ENCODE data around the gene TGM5.
"Not testable (repeated sequence)": the region's sequence is repeated elsewhere in the genome, so short reads cannot be mapped to it uniquely, and the experiment has no call there.

TGM5 gene, protein sequence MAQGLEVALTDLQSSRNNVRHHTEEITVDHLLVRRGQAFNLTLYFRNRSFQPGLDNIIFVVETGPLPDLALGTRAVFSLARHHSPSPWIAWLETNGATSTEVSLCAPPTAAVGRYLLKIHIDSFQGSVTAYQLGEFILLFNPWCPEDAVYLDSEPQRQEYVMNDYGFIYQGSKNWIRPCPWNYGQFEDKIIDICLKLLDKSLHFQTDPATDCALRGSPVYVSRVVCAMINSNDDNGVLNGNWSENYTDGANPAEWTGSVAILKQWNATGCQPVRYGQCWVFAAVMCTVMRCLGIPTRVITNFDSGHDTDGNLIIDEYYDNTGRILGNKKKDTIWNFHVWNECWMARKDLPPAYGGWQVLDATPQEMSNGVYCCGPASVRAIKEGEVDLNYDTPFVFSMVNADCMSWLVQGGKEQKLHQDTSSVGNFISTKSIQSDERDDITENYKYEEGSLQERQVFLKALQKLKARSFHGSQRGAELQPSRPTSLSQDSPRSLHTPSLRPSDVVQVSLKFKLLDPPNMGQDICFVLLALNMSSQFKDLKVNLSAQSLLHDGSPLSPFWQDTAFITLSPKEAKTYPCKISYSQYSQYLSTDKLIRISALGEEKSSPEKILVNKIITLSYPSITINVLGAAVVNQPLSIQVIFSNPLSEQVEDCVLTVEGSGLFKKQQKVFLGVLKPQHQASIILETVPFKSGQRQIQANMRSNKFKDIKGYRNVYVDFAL

DNA sequence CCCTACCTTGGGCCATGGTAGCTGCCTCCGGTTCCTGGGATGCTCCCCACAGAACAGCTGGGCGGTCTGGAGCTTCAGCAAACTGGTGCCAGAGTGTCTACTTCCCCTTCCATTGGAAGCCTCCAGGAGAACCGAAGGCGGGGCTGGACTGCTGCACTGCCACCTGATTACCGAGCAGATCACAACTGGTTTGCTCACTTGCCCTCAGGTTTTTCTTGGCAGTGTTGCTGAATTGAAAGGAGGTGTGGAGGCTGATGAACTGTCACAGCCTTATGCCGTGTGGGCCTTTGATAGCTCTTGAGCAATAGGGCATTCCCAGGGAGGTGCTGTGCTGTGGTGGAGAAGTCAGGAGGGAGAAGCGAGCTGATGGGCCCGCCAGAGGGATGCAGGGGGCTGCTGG, at the start of gene TGM5:
TGM5 (minus strand) TSS at position 95 of the 400 bp plus-strand sequence; CDS start at position 16, 79 bp downstream.
- DNase-seq (ENCODE audit: low read depth), result no peak

DNA sequence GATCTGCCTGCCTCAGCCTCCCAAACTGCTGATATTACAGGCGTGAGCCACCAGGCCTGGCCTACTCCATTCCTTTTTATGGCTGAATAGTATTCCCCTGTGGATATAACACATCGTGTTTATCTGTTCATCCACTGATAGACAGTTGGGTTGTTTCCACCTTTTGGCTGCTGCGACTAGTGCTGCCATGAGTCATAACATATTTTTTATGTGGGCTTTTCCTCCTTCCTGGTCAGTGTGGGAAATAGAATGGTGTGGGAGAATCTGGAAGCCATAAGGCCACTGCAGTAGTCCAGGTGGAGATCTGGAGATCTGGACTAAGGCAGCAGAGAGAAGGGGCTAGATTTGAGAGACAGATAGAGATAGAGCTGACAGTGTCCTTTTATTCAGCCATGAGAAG, 47.4 kb upstream of the TGM5 start:
- no peak for DNase-seq (ENCODE audit: low read depth)

DNA sequence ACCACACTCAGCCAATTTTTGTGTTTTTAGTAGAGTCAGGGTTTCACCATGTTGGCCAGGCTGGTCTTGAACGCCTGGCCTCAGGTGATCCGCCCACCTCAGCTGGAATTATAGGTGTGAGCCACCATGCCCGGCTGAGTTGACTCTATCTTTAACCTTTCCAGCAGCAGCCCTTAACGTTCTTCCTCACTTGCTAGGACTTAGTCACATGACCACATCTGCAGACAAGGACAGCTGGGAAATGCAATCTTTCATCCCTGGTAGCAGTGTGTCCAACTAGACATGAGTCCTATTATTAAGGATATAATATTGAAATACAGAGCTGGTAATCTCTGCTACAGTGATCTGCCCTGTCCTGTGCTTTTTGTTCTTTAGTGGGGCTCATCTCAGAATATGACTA, 45.6 kb upstream of the TGM5 start:
- no peak for DNase-seq (ENCODE audit: low read depth)

DNA sequence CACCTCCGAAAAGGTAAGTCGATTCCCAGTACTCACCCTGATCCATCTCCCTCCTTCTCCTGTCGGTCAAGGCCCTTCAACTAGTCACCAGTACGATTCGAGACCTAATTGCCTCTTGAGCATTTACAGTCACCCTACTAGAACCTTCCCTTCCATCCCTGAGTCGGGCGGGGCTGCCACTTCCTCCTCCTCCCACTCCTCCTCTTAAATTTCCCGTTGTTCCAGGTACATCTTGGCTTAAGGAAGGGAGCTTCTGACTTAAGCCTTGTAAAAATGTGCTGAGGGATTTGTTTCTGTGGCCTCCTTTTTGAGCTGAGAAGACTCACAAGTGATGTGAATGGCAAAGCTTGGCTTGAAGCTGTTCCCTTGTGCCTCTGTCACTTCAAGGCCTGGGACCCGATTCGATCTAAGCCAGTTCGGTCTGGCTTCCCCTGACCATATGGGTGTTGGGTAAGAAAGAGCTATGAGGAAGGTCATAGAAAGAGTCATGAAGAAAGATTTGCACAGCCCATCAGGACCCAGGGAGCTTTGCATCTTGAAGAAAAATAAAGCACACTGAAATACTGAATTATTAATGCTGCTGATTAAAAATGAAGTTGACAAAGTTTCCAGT, 35.6 kb upstream of the TGM5 start, which contains the start of gene TGM7:
TGM7 (minus strand) TSS at position 51 of the 613 bp plus-strand sequence.
- DNase-seq (ENCODE audit: low read depth), result no peak

DNA sequence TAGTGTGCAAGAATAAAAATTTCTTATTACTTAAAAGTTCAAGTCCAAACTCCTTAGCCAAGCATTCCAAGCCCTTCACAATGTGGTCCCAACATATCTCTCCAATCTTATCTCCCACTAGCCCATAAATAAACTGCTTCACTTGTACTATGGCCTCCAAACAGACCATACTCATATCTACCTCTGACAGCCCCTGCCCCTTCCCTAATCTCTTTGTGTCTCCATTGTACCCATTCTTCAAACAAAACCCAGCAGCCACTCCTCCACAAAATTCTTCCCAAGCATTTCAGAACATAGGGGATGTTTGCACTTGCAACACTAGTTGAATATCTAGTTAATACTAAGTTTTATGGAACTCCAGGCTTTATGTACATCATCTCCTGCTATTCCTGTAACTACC, 33.2 kb upstream of the TGM5 start:
- no peak for DNase-seq (ENCODE audit: low read depth)

DNA sequence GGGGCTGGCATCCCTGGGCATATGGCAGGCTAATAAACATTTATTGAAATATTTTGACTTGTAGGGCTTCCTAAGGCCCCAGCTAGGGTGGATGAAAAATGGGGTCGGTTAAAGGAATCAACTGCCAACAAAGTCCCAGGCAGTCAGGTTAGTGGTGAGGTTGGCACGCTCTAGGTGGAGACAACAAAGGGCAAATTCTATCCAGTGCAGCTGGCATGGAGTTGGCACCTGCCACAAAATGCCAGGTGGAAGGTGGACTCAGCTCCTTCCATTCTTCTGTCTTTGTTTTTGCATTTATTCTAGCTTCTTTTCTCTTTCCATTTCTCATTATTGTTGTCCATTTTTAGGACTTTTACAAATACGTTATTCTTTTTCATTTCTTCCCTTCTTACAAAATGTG, 32.7 kb upstream of the TGM5 start:
- DNase-seq (ENCODE audit: low read depth), result no peak

DNA sequence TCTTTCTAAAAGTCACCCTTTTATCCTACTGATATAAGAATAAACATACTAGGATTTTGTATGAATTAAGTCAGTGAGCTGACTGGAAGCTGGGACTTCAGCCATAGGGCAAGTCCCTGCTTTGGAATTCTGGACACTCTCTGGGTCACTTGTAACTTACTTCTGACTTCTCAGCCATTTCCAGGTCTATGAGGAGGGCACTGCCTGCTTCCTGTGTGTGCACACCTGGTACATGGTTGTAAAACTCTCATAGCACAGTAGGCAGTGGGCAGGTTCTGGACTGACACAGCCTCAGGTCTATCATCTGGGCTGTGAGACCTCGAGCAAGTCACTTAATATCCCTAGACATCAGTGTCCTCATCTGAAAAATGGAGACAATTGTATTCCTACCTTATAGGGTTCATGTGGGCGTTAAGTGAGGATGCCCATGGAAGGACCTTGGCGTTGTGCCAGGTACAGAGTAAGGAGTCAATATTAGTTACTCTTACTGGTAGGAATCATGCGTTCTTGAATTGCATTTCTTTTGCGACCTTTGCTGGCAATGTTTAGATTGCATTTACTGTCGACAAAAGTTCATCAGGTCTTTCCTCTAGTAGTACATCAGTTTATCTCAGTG, 27.5 kb upstream of the TGM5 start:
- DNase-seq (ENCODE audit: low read depth), result no peak

DNA sequence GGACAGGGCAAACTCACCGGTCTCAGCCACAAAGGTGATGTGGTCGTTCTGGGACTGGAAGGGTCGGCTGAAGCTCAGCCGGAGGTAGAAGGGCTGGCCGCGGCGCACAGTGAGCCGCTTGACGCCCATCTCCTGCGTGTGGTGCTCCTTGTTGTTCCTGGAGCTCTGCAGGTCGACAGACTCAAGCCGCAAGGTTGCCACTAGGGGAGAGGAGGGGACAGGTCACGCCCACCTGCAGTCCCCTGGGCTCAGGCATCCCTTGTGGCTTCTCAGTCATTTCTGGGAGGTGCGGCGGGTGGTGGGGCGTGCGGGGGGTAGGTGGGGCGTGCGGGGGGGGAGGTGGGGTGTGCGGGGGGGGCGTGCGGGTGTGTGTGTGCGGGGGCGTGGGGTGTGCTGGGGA, 26.7 kb upstream of the TGM5 start:
- no peak for DNase-seq (ENCODE audit: low read depth)

DNA sequence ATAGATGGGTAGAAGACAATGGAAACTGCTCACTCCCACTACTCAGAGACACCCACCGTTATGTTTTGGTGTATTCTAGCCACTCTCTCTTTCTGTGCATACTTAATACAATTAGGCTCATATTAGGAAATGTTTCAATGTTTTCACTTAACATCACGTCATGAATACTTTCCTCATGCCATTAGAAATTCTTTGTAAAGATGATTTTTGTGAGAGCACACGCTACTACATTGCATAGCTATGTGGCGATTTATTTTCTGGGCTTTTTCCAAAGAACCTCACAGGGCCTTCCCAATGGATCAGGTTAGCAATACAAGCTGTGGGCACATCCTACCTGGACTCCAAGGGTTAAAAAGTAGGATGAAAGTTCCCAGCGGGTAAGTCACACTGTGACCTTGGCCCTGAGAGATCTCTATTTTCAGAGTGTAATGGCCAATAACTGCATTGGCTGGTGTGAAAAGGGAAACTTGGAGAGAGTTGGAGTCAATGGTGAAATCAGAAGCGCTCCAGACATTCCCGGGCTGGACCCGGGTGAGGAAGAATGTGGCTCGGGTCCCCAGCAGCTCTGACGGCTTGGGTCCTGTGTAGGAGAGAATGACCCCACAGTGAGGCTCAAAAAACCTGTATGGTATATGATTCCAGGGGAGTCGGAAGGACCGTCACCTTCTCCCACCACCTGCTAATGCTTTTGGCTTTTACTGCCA, 25.8 kb upstream of the TGM5 start:
- DNase-seq (ENCODE audit: low read depth), result no peak

DNA sequence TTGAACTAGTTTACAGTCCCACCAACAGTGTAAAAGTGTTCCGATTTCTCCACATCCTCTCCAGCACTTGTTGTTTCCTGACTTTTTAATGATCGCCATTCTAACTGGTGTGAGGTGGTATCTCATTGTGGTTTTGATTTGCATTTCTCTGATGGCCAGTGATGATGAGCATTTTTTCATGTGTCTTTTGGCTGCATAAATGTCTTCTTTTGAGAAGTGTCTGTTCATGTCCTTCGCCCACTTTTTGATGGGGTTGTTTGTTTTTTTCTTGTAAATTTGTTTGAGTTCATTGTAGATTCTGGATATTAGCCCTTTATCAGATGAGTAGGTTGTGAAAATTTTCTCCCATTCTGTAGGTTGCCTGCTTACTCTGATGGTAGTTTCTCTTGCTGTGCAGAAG, 22.9 kb upstream of the TGM5 start:
- DNase-seq (ENCODE audit: low read depth), result not testable (repeated sequence)

DNA sequence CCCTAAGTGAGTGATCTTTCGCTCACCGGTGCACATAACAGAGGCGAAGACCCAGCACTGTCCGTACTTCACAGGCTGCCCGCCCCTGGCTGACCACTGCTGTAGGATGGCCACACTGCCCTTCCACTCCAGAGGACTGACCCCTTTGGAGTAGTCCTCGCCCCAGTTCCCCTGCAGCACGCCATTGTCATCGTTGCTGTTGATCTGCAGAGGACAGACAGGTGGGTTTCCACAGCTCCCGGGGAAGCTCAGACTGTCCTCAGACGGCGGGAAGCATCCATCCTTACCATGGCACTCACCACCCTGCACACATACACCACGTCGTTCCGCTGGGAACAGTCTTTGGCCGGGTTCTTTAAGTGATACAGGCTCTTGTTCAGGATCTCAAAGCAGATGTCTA, 20.5 kb upstream of the TGM5 start:
- DNase-seq (ENCODE audit: low read depth), result no peak

DNA sequence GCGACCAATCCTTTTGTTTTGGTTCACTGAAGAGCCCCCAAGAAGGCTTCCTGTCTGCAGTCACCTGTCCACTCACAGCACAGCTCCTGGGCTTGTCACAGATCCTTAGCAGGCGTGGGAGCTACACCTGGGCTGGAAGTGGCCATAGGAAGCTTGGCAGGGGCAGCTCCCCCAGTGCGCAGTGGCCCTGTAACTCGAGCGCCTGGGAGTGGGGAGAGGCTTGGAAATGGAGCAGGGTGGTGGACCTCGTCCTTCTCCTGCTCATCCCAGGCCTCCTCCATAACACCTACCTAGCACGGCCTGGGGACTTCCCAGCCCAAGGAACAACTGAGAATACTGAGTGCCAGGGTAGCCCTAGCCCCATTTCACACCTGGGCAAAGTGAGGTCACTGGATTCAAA, 19.3 kb upstream of the TGM5 start:
- DNase-seq (ENCODE audit: low read depth), result no peak

DNA sequence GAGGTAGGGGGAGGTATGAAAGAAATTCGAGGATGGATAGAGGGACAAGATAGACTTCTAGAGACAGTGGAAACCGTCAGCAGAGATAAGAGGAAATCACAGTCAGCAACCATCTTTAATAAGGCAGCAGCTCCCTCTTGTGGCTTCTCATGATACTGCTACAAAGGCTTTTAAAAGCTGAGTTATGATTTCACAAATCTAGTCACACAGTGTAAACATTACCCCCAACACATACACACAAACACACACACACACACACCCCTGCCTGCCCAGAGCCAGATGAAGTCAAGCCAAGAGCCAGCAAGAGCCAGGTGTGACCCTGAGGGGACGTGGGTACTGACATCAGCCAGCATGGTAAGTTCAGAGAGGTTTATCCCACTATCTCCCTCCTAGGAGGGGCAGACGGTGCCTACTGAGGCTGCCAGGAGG, 18.9 kb upstream of the TGM5 start:
- DNase-seq (ENCODE audit: low read depth), result peak; percentile 26

DNA sequence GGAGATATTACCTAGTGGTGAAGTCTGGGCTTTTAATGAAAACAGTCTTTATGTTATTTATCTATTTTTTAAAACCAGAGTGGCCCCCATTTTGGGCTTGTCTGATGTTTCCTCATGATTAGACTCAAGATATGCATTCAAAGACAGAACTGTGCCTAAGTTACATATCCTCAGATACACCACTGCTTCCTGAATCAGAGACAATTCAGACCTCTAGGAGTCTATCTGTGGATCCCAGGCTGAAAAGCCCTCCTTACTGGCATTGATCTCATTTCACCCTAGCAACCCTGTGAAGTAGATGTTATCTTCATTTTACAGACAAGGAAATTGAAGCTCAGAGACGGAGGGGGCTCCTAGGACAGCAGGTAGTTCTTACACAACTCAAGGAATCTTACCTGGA, 16.8 kb upstream of the TGM5 start:
- no peak for DNase-seq (ENCODE audit: low read depth)

DNA sequence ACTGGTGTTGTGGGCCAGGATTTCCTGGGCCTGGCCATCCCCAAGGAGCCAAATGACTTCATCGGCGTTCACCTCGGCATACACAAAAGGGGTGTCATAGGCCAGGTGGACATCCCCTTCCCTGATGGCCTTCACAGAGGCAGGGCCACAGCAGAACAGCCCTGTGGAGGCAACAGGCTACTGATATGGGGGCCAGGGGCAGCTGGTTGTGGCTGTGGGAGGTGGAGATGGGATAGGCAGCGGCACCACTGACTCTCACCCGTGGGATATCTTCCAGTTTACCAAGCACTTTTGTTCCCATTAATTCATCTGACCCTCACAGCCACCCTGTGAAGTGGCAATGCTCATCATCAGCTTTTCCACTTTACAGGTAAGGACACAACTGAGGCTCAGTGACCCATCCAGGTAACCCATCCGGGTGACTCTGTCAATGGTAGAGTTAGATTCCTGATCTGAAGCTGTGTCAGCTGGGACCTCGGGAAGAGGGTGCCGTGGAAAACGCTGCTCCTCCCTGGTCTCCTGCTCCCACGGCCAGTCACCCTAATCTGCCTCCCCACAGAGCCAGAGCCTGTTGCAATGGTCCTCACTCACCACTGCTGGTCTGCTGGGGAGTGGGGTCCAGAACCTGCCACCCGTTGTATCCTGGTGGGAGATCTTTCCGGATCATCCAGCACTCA, 15.3 kb upstream of the TGM5 start:
- no peak for DNase-seq (ENCODE audit: low read depth)

DNA sequence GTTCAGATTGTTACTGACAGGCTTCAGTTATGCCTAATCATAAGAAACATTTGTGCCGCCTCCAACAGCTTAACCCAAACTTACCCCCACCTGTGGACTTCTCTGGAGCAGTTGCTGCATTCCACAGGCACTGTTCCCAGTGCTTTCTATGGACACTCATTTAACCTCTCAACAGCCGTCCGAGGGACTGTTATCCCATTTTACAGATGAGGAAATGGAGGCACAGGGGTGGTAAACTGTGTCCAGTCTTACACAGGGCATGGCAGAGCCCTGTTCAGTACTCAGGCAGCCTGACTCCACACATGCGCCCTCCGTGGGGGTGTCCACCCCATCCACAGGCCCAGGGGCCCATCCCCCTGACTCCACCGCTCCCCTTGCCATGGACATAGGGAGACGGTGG, 14.3 kb upstream of the TGM5 start:
- DNase-seq (ENCODE audit: low read depth), result no peak

DNA sequence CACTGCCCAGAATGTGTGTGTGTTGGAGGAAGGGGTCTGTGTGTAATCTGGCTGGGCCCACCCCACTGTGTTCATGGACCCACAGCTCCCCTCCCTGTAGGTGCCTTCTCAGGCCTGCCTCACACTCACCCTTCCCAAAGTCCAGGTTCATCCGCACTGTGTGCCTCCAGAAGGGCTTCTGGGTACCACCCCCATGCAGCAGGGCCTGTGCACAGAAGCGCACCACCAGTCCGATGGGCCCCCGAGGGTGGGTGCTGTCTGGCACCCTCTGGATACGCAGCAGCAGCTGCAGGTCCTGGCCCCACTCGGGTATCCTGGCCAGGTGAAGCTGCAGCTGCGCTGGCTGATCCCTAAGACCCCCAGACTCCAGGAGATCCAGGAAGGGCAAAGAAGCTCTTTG, 12.8 kb upstream of the TGM5 start:
- no peak for DNase-seq (ENCODE audit: low read depth)

DNA sequence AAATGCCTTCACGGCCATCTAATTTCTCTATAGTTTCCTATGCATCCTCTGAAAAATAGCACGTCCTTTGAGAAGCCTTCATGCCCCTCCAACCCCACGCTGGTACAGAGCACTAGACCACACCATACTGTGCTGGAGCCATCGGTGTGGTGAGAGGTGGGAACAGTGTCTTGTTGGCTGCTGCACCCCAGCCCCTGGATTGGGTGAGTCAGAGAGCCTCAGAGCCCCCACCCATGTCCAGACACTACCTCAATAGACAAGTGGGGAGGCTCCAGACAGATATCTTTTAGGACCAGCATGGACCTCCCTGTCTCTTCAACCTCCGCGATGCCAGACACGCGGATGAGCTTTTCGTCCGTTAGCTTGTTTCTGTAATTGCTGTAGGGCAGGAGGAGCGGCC, 12.1 kb upstream of the TGM5 start:
- DNase-seq (ENCODE audit: low read depth), result no peak

DNA sequence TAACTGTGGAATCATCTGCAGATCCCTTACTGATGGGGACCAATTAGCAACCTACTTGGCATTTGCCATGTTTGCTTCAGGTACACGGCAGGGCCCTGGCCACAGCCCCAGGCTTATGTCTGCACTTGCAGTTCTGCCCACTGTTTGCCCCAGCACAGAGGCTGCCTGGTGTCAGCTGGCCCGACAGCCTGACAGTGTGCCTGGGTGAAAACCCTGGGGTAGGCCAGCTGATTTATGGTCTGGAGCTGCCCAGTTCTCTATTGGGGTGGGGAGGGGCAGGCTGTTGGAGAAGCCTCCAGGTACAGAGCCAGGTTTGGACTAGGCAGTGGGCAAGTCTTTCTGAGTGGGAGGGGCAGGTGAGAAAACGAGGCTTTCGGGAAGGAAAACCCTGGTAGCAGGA, 11.2 kb upstream of the TGM5 start:
- DNase-seq (ENCODE audit: low read depth), result no peak

DNA sequence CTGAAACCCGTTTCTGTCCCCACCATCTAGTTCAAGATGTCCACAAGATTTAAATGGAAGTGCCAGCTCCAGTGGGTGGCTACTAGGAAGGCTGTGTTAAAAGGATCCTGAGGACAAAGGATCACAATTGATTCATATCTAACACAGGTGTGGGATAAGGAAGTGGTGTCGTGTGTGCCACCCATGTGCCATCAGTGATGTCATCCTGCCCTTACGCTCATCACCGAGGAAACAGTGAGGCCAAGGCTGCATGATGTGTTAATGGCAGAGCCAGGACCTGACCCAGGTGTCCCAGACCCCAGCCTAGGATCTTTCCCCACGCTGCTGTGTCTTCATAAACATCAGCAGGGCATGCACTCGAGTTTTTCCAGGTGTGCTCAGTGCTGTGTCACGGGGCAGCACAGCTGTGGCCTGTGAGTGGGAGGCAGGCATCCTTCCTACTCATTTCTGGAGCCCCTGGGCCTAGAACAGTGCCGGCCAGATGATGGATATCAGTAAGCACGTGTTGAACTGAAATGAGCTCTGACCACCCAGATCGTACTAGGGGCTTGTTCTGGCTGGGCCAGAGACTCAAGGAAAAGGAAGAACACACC, 10.6 kb upstream of the TGM5 start:
- no peak for DNase-seq (ENCODE audit: low read depth)

DNA sequence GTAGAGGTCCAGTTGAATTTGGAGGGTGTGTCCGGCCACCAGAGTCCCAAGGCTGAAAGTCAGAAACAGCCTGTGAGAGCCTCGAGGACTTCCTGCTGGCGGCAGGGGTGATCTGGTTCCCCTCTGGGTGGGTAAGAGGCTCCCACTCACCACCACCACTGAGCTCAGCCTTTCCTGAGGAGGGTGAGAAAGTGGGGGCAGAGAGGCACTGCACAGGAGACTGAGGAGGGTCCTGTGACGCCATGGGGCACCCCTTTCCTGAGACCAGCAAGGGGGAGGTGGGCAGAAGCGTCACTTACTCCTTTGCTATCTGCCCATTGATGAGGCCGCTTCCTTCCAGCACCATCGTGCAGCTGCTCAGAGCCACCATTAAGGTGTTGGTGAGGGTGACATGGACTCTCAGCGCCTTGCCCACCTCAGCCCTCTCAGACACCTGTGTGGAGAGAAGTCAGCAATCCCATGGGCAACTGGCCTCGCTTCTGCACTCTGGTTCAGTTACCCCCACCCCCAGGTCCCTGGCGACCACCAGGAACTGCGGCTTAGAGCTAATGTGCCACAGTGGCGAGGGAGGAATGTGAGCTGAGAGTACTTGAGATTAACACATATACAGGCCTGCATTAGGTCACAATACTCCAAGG, 10.0 kb upstream of the TGM5 start:
- DNase-seq (ENCODE audit: low read depth), result no peak

All from stimulated activated CD8-positive, alpha-beta memory T cell treated with anti-CD3 and anti-CD28 coated beads, Interleukin-15, amount 100 ng/mL, for 1 hour (primary cell).